H1 (cell line): ENCODE results near the gene DDX1. TPM values are rescaled to one million over a fixed set of nuclear protein-coding genes. Genes with fewer than 3 reads are reported as not detected.

Experiments
- BRCA1 ChIP-seq: IDR thresholded peaks from 2 replicates; pipeline ENCODE4 v1.6.1; 2012; ENCODE audit warnings: low read depth, low read length, improper control_type of control experiment
- CEBPB ChIP-seq: IDR thresholded peaks from 2 replicates; pipeline ENCODE4 v1.6.1; 2012; ENCODE audit warnings: low read depth, low read length
- CHD7 ChIP-seq: fragments of 300-600 bp; sonication (generic); IDR thresholded peaks from 2 replicates; pipeline ENCODE4 v1.7.1; 2012; ENCODE audit warnings: low read length, moderate library complexity, mild to moderate bottlenecking, inconsistent platforms; ENCODE audit not compliant: insufficient replicate concordance
- CTBP2 ChIP-seq: IDR thresholded peaks from 2 replicates; pipeline ENCODE4 v1.7.0; 2011; ENCODE audit warnings: borderline replicate concordance, mild to moderate bottlenecking, moderate library complexity, mixed read lengths, low read length; ENCODE audit not compliant: insufficient read depth, insufficient read length
- RBBP5 ChIP-seq: IDR thresholded peaks from 2 replicates; pipeline ENCODE4 v1.7.1; 2012; ENCODE audit warnings: low read depth, mild to moderate bottlenecking, inconsistent platforms, low read length, moderate library complexity, borderline replicate concordance
- TCF12 ChIP-seq: IDR thresholded peaks from 2 replicates; pipeline ENCODE4 v1.6.1; 2011; ENCODE audit warnings: low read depth, mild to moderate bottlenecking, low read length
- polyA plus RNA-seq, 7 experiments: library from polyadenylated mRNA; depleted of rRNA in 3 of 7; stranded (reverse) in 5 of 7; unstranded in 2 of 7; fragments of >200 nt in 5 of 7; fragments of 200-250 nt in 2 of 7; gene quantifications; 1 replicate in 5 of 7; 2 replicates in 1 of 7; 4 replicates in 1 of 7; pipeline versions ENCODE4 v1.2.1 to v1.2.3, GENCODE V29; 2011 to 2013; ENCODE audit warnings: missing spikeins in 2 of 7, mixed read lengths in 2 of 7
- total RNA-seq: library from RNA; stranded (reverse); fragmentation: NEBNext Ultra II Directional; extraction: Animal tissue kit (Norgen Biotek cat#: 25700); gene quantifications from 2 replicates; pipeline ENCODE4 v1.2.1, GENCODE V29; 2021

The DDX1 gene
- total and polyA plus RNA-seq, 2 of the 8 experiments (the other 6 are each of a cell fraction or from before 2014, with no cell fraction given): 51.1 to 161 TPM

GRCh38 chr2:15652801-15653200 is 61.1 kb downstream of the DDX1 start (continued):
- TF ChIP-seq CHD7 (no peak), CEBPB (no peak), CTBP2 (no peak), TCF12 (no peak), RBBP5 (no peak), BRCA1 (no peak)
